GM23248 (cell line): Measurements from ENCODE around the gene IVL. TPM values are rescaled to one million over a fixed set of nuclear protein-coding genes. Genes with fewer than 3 reads are reported as not detected.

Experiments
- DNase-seq: peaks from one replicate; pipeline ENCODE4 v3.0.0-alpha.2; 2015
- H2AFZ ChIP-seq: fragments of 200-600 bp; sonication (generic); 2 replicates; pipeline ENCODE4 v1.6.1; 2016; ENCODE audit warnings: antibody characterized with exemption
- H3F3A ChIP-seq: fragments of 200-600 bp; sonication (generic); 2 replicates; pipeline ENCODE4 v1.6.1; 2016; ENCODE audit warnings: mild to moderate bottlenecking, antibody characterized with exemption, mixed run types; ENCODE audit not compliant: insufficient read depth
- H3K27ac ChIP-seq: fragments of 200-600 bp; sonication (generic); 2 replicates; pipeline ENCODE4 v1.5.1; 2016; ENCODE audit warnings: mild to moderate bottlenecking
- H3K27me3 ChIP-seq: fragments of 200-600 bp; sonication (generic); replicated peaks from 2 replicates; pipeline ENCODE4 v1.6.1; 2016; ENCODE audit warnings: mild to moderate bottlenecking; ENCODE audit not compliant: insufficient read depth
- H3K36me3 ChIP-seq: fragments of 200-600 bp; sonication (generic); 2 replicates; pipeline ENCODE4 v1.6.1; 2016; ENCODE audit warnings: low read depth, mild to moderate bottlenecking
- H3K4me1 ChIP-seq: fragments of 200-600 bp; sonication (generic); 2 replicates; pipeline ENCODE4 v1.6.1; 2016; ENCODE audit warnings: mild to moderate bottlenecking; ENCODE audit not compliant: insufficient read depth
- H3K4me2 ChIP-seq: fragments of 200-600 bp; sonication (generic); one replicate; pipeline ENCODE4 v1.6.1; 2016; ENCODE audit warnings: mild to moderate bottlenecking; ENCODE audit not compliant: unreplicated experiment
- H3K4me3 ChIP-seq: fragments of 200-600 bp; sonication (generic); 2 replicates; pipeline ENCODE4 v1.5.1; 2016; ENCODE audit warnings: mild to moderate bottlenecking
- H3K79me2 ChIP-seq: fragments of 200-600 bp; sonication (generic); 2 replicates; pipeline ENCODE4 v1.6.1; 2016; ENCODE audit warnings: mild to moderate bottlenecking; ENCODE audit not compliant: insufficient read depth
- H3K9ac ChIP-seq: fragments of 200-600 bp; sonication (generic); 2 replicates; pipeline ENCODE4 v1.6.1; 2016; ENCODE audit warnings: mild to moderate bottlenecking
- H3K9me2 ChIP-seq: fragments of 200-600 bp; sonication (generic); 2 replicates; pipeline ENCODE4 v1.6.1; 2016; ENCODE audit warnings: mixed run types, mild to moderate bottlenecking, moderate library complexity; ENCODE audit not compliant: insufficient read depth
- H3K9me3 ChIP-seq: fragments of 200-600 bp; sonication (generic); one replicate; pipeline ENCODE4 v1.6.1; 2017; ENCODE audit warnings: low read depth
- H4K20me1 ChIP-seq: fragments of 200-600 bp; sonication (generic); 2 replicates; pipeline ENCODE4 v1.6.0; 2016; ENCODE audit not compliant: insufficient read depth
- EZH2 ChIP-seq: fragments of 200-600 bp; sonication (generic); IDR thresholded peaks from 2 replicates; pipeline ENCODE4 v1.6.1; 2018; ENCODE audit warnings: antibody characterized with exemption, mild to moderate bottlenecking; ENCODE audit not compliant: insufficient read depth, poor library complexity, severe bottlenecking
- EZH2phosphoT487 ChIP-seq: fragments of 200-600 bp; sonication (generic); IDR thresholded peaks from 2 replicates; pipeline ENCODE4 v1.6.1; 2018; ENCODE audit warnings: antibody characterized with exemption, moderate library complexity, mild to moderate bottlenecking, low read depth; ENCODE audit not compliant: insufficient read depth
- WGBS, 2 experiments: methylation state at CpG; one replicate each; pipeline ENCODE4 v1.1.6; 2015 to 2017; ENCODE audit warnings: low lambda C conversion rate in 2 of 2, low coverage in 1 of 2; ENCODE audit errors: missing lambda C conversion rate in 2 of 2; 5-methylcytosine and 5-hydroxymethylcytosine counted together
- in situ Hi-C: fragments of 300-500 bp; cut with MboI; formaldehyde crosslinking; loops from 2 replicates; pipeline ENCODE4 v1.15.0; 2020
- polyA plus RNA-seq: library from polyadenylated mRNA; unstranded; fragments of >200 nt; fragmentation: Nextera tagmentation; extraction: Ambion mirVana; gene quantifications from 2 replicates; pipeline ENCODE4 v1.2.1, GENCODE V29; 2016
- total RNA-seq: library from RNA; depleted of rRNA; stranded (reverse); fragments of >200 nt; shearing (Covaris generic); gene quantifications from 2 replicates; pipeline ENCODE4 v1.2.3, GENCODE V29; 2014; rRNA removed

IVL gene
- total RNA-seq (0.76 and 1.1 TPM in 2 replicates), polyA plus RNA-seq (0.68 and 1.2 TPM in 2 replicates)

GRCh38 chr1:152907686-152908601, at the start of gene IVL:
Gene IVL, plus strand, starts transcription at chr1:152908546. Its CDS starts 1,252 bp downstream, at chr1:152909798.
- Histone ChIP-seq H3K9ac (no peak within 1 kb of the TSS), H3K9me3 (no peaks in the 10 kb centered on the region), H3K9me2 (no peaks in the 10 kb centered on the region), H3F3A (peaks cover 21% of the 10 kb centered on the region), H2AFZ (no peak within 1 kb of the TSS), H3K4me3 (no peak within 1 kb of the TSS), H3K4me1 (peaks cover 37% of the 10 kb centered on the region), H3K4me2 (no peak within 1 kb of the TSS), H3K79me2 (no peaks in the 10 kb centered on the region), H3K27ac (0 out of 2 replicates have a peak within 1 kb of the TSS, but pooled peaks have one; percentile 1), H3K27me3 (no peaks in the 10 kb centered on the region), H4K20me1 (no peaks in the 10 kb centered on the region), H3K36me3 (no peaks in the 10 kb centered on the region)
- TF ChIP-seq EZH2phosphoT487 (no peak), EZH2 (no peak)
- in situ Hi-C loops = no loop called here
- DNase-seq = peak; percentile 56
- WGBS, 2 experiments = 95 to 99% methylated on average over 4 of the region's 4 CpGs

GRCh38 chr1:152859696-152860095, 48.6 kb upstream of the IVL start, which contains the start of gene LCE7A:
Gene LCE7A, plus strand, starts transcription at chr1:152859996. Its CDS starts 702 bp downstream, at chr1:152860698.
- Histone ChIP-seq H3K4me2 (no peak within 1 kb of the TSS), H3K27ac (no peak within 1 kb of the TSS), H3K79me2 (no peaks in the 10 kb centered on the region), H2AFZ (no peak within 1 kb of the TSS), H3F3A (no peaks in the 10 kb centered on the region), H3K9ac (no peak within 1 kb of the TSS), H3K4me1 (peaks cover 11% of the 10 kb centered on the region), H3K4me3 (no peak within 1 kb of the TSS), H4K20me1 (no peaks in the 10 kb centered on the region), H3K36me3 (no peaks in the 10 kb centered on the region), H3K9me2 (no peaks in the 10 kb centered on the region), H3K27me3 (no peaks in the 10 kb centered on the region), H3K9me3 (no peaks in the 10 kb centered on the region)
- DNase-seq = no peak
- in situ Hi-C loops = no loop called here
- TF ChIP-seq EZH2phosphoT487 = no peak
- no peak for TF ChIP-seq EZH2
- WGBS, 2 experiments = 62% methylated on average over 3 of the region's 3 CpGs

DNA sequence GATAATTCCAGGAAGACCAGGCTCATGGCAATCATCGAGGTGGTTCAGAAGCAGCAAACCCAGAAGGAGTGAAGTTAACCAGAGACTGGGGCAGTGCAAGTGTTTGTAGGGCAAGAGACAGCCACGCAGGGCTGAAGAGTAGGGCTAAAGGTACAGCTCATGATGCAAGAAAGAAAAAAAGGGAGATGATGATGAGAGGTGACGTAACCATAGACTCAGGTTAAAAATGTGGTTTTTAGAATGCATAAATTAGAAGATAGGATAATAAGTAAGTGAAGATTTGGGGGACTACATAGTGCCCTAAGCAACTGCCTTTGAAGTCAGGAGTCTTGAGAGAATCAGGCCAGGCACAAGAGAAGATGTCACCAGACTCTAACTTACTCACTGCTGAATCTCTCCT, 48.2 kb upstream of the IVL start:
- no peak overlapping the region for H2AFZ ChIP-seq
- no peaks in the 10 kb centered on the region for H3K27me3 ChIP-seq
- H3K9me2 ChIP-seq = no peaks in the 10 kb centered on the region
- H3F3A ChIP-seq = no peaks in the 10 kb centered on the region
- 42% methylated on average over 3 of the region's 3 CpGs for WGBS, 2 experiments
- in situ Hi-C loops = no loop called here
- TF ChIP-seq EZH2phosphoT487 (no peak), EZH2 (no peak)
- no peak overlapping the region for H3K4me2 ChIP-seq
- DNase-seq = peak; percentile 10
- H3K4me1 ChIP-seq = peaks cover 11% of the 10 kb centered on the region
- no peaks in the 10 kb centered on the region for H4K20me1 ChIP-seq
- no peaks in the 10 kb centered on the region for H3K79me2 ChIP-seq
- H3K27ac ChIP-seq = no peak overlapping the region
- no peaks in the 10 kb centered on the region for H3K36me3 ChIP-seq
- H3K9ac ChIP-seq = no peak overlapping the region
- no peak overlapping the region for H3K4me3 ChIP-seq
- no peaks in the 10 kb centered on the region for H3K9me3 ChIP-seq

DNA sequence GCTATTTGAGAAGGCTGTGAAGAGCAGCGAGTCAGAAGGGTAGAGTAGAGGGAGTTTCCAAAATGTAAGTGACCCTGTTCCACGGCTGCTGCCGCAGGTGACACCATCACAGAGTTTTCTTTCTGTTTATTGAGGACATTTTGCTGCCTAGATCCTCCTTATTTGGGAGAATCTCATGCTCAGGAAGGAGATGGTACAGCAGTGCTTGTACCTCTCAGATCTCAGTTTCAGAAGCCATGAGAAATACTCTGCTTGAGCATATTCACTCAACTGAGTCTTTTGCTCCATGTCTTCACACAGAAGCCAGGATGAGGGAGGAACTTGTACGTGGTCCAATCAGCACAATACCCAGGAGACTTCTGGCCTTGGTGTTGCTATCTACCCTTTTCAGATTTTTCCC, 47.0 kb upstream of the IVL start:
- Histone ChIP-seq H3K36me3 (no peaks in the 10 kb centered on the region), H3K4me1 (no peaks in the 10 kb centered on the region), H3K9me3 (no peaks in the 10 kb centered on the region), H3K27me3 (no peaks in the 10 kb centered on the region), H3K9me2 (no peaks in the 10 kb centered on the region), H3K9ac (no peak overlapping the region), H3K27ac (no peak overlapping the region), H3K4me3 (no peak overlapping the region), H4K20me1 (no peaks in the 10 kb centered on the region), H2AFZ (no peak overlapping the region), H3F3A (no peaks in the 10 kb centered on the region), H3K4me2 (no peak overlapping the region), H3K79me2 (no peaks in the 10 kb centered on the region)
- in situ Hi-C loops = no loop called here
- DNase-seq = no peak
- TF ChIP-seq EZH2phosphoT487 (no peak), EZH2 (no peak)
- WGBS, 2 experiments = 37 to 41% methylated on average over 4 of the region's 4 CpGs
